ENCODE measurements around the gene FMO1. TPM values are rescaled to one million over a fixed set of nuclear protein-coding genes. Genes with fewer than 3 reads are reported as not detected.

Gene FMO1
- total RNA-seq, 2 donors from 2014 or later: not detected

DNA sequence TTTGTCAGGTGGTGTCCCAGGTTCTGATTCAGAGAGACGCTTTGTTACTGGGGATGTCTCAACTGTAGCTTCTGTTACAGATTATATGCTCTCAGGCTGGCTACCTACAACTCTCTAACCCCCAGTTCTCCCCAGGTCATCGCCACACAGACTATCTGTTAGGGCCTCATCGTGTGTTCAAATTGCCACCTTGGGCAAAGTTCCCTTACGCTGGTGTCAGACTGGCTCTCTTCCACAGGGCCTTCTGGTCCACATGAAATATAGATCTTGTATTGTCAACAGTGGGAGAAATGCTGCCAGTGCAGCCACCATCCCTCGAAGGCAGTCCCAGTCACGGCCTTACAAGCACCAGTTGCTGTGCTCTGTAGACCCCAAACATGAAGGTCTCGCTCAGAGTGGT lies 81.0 kb downstream of the FMO1 start:
- peaks cover 4% of the 10 kb centered on the region for H3K36me3 ChIP-seq
- ATAC-seq (ENCODE audit: insufficient number of reproducible peaks, low FRiP score, low read depth) (no peak), DNase-seq (ENCODE audit: low spot score) (no peak)
- no peak for TF ChIP-seq CTCF (IDR thresholded peaks at IDR 0.05)
- no peak overlapping the region for H3K4me3 ChIP-seq
- H3K27ac ChIP-seq: no peak overlapping the region
- no peaks in the 10 kb centered on the region for H3K9me3 ChIP-seq
- H3K27me3 ChIP-seq (replicated peaks; ENCODE audit: insufficient read depth): no peaks in the 10 kb centered on the region
- no peaks in the 10 kb centered on the region for H3K4me1 ChIP-seq (ENCODE audit: control insufficient read depth in 1 of 2, low read depth in 2 of 2)

DNA sequence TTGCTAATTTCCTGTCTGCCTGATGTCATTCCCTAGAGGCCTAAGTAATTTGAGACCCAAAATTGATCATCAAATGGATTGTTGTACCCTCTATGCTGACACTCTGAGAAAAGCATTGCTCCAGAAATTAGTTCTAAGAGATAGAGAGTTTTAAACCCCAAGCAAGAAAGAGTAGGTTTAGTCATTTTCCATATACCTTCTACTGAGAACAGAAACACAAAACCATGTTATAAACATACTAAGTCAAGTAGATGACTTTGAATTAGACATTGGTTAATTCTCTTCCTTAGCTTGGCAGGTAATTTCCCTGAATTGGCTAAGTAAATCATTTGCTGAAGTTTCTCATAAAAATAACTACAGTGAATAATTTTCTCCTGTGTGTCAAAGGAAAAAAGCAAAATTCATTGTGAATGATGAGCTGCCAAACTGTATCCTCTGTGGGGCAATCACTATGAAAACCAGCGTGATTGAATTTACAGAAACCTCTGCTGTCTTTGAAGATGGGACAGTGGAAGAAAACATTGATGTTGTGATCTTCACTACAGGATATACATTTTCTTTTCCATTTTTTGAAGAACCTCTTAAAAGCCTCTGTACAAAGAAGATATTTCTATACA lies 85.8 kb downstream of the FMO1 start:
- no peak for TF ChIP-seq CTCF (IDR thresholded peaks at IDR 0.05)
- no peaks in the 10 kb centered on the region for H3K4me1 ChIP-seq (ENCODE audit: control insufficient read depth in 1 of 2, low read depth in 2 of 2)
- ATAC-seq (ENCODE audit: insufficient number of reproducible peaks, low FRiP score, low read depth) (no peak), DNase-seq (ENCODE audit: low spot score) (no peak)
- H3K36me3 ChIP-seq: peaks cover 4% of the 10 kb centered on the region
- no peak overlapping the region for H3K27ac ChIP-seq
- H3K9me3 ChIP-seq: no peaks in the 10 kb centered on the region
- H3K4me3 ChIP-seq: no peak overlapping the region
- no peaks in the 10 kb centered on the region for H3K27me3 ChIP-seq (replicated peaks; ENCODE audit: insufficient read depth)

Other genes starting within 250 kb of the FMO1 start
- gene FMO3, start 157.6 kb upstream of the FMO1 start, total RNA-seq: 10 to 100 TPM in 1 of 2 donors, 1 to 10 TPM in 1; 4.2 to 13.9 TPM
- 100 to 1,000 TPM; 292 to 375 TPM for gene FMO2, start 63.2 kb upstream of the FMO1 start, total RNA-seq
- gene FMO4, start 65.7 kb downstream of the FMO1 start, total RNA-seq: 10 to 100 TPM; 10.6 to 13.8 TPM
- 100 to 1,000 TPM in 1 of 2 donors, 10 to 100 TPM in 1; 73.9 to 127 TPM for gene PRRC2C, start 237.0 kb downstream of the FMO1 start, total RNA-seq